ENCODE results near the gene FYN.
"Not testable (repeated sequence)": the region's sequence is repeated elsewhere in the genome, so short reads cannot be mapped to it uniquely, and the experiment has no call there.

Gene FYN

GRCh38 chr6:111873178-111874024 is at the start of gene FYN:
FYN (minus strand) TSS chr6:111873452; CDS start chr6:111720051, 153,401 bp downstream.
- H3K9me3 Mint-ChIP-seq (ENCODE audit: low read depth), result no peaks in the 10 kb centered on the region
- peak within 1 kb of the TSS; percentile 98 for H3K27ac Mint-ChIP-seq
- peaks cover 42% of the 10 kb centered on the region for H3K4me1 Mint-ChIP-seq (ENCODE audit: low read depth)
- peaks cover 21% of the 10 kb centered on the region for H3K36me3 Mint-ChIP-seq
- H3K4me3 Mint-ChIP-seq, result peak within 1 kb of the TSS; percentile 99
- H3K27me3 Mint-ChIP-seq, result no peaks in the 10 kb centered on the region

GRCh38 chr6:111922454-111923297 is 49.4 kb upstream of the FYN start:
- Mint-ChIP-seq H3K36me3 (no peaks in the 10 kb centered on the region), H3K9me3 (ENCODE audit: low read depth) (no peaks in the 10 kb centered on the region), H3K4me3 (no peak overlapping the region), H3K27me3 (no peaks in the 10 kb centered on the region), H3K4me1 (ENCODE audit: low read depth) (peaks cover 30% of the 10 kb centered on the region), H3K27ac (peak overlapping the region; percentile 58)

GRCh38 chr6:111921103-111921502 is 47.9 kb upstream of the FYN start:
- Mint-ChIP-seq H3K4me1 (ENCODE audit: low read depth) (peaks cover 30% of the 10 kb centered on the region), H3K36me3 (no peaks in the 10 kb centered on the region), H3K27ac (no peak overlapping the region), H3K9me3 (ENCODE audit: low read depth) (no peaks in the 10 kb centered on the region), H3K4me3 (no peak overlapping the region), H3K27me3 (no peaks in the 10 kb centered on the region)

GRCh38 chr6:111920578-111920977 is 47.3 kb upstream of the FYN start:
- H3K36me3 Mint-ChIP-seq, result no peaks in the 10 kb centered on the region
- H3K27me3 Mint-ChIP-seq, result no peaks in the 10 kb centered on the region
- H3K4me1 Mint-ChIP-seq (ENCODE audit: low read depth), result peaks cover 30% of the 10 kb centered on the region
- H3K4me3 Mint-ChIP-seq, result no peak overlapping the region
- H3K27ac Mint-ChIP-seq, result no peak overlapping the region
- H3K9me3 Mint-ChIP-seq (ENCODE audit: low read depth), result no peaks in the 10 kb centered on the region

GRCh38 chr6:111918825-111919224 is 45.6 kb upstream of the FYN start:
- Mint-ChIP-seq H3K27ac (no peak overlapping the region), H3K27me3 (no peaks in the 10 kb centered on the region), H3K36me3 (no peaks in the 10 kb centered on the region), H3K9me3 (ENCODE audit: low read depth) (no peaks in the 10 kb centered on the region), H3K4me1 (ENCODE audit: low read depth) (peaks cover 19% of the 10 kb centered on the region), H3K4me3 (no peak overlapping the region)

- Mint-ChIP-seq H3K27me3 (no peaks in the 10 kb centered on the region), H3K27ac (no peak overlapping the region), H3K4me1 (ENCODE audit: low read depth) (peaks cover 7% of the 10 kb centered on the region), H3K9me3 (ENCODE audit: low read depth) (no peaks in the 10 kb centered on the region), H3K36me3 (no peaks in the 10 kb centered on the region), H3K4me3 (no peak overlapping the region)
These were observed 43.5 kb upstream of the FYN start for GRCh38 chr6:111916747-111917146.

GRCh38 chr6:111914617-111915016 is 41.4 kb upstream of the FYN start:
- no peaks in the 10 kb centered on the region for H3K36me3 Mint-ChIP-seq
- no peaks in the 10 kb centered on the region for H3K9me3 Mint-ChIP-seq (ENCODE audit: low read depth)
- peaks cover 5% of the 10 kb centered on the region for H3K4me1 Mint-ChIP-seq (ENCODE audit: low read depth)
- no peak overlapping the region for H3K27ac Mint-ChIP-seq
- H3K4me3 Mint-ChIP-seq, result no peak overlapping the region
- no peaks in the 10 kb centered on the region for H3K27me3 Mint-ChIP-seq

GRCh38 chr6:111912904-111913303 is 39.7 kb upstream of the FYN start:
- no peak overlapping the region for H3K4me3 Mint-ChIP-seq
- H3K36me3 Mint-ChIP-seq, result no peaks in the 10 kb centered on the region
- H3K4me1 Mint-ChIP-seq (ENCODE audit: low read depth), result peaks cover 3% of the 10 kb centered on the region
- H3K27me3 Mint-ChIP-seq, result no peaks in the 10 kb centered on the region
- H3K9me3 Mint-ChIP-seq (ENCODE audit: low read depth), result no peaks in the 10 kb centered on the region
- H3K27ac Mint-ChIP-seq, result no peak overlapping the region

- Mint-ChIP-seq H3K4me1 (ENCODE audit: low read depth) (peaks cover 3% of the 10 kb centered on the region), H3K4me3 (no peak overlapping the region)
These were observed 38.2 kb upstream of the FYN start for GRCh38 chr6:111911428-111911827.

GRCh38 chr6:111909238-111909637 is 36.0 kb upstream of the FYN start:
- no peak overlapping the region for H3K27ac Mint-ChIP-seq
- H3K9me3 Mint-ChIP-seq (ENCODE audit: low read depth), result no peaks in the 10 kb centered on the region
- H3K4me1 Mint-ChIP-seq (ENCODE audit: low read depth), result peaks cover 3% of the 10 kb centered on the region
- H3K27me3 Mint-ChIP-seq, result no peaks in the 10 kb centered on the region
- H3K36me3 Mint-ChIP-seq, result no peaks in the 10 kb centered on the region
- no peak overlapping the region for H3K4me3 Mint-ChIP-seq

More at GRCh38 chr6:111911428-111911827, 38.2 kb upstream of the FYN start:
- no peak overlapping the region for H3K27ac Mint-ChIP-seq
- no peaks in the 10 kb centered on the region for H3K27me3 Mint-ChIP-seq
- H3K9me3 Mint-ChIP-seq (ENCODE audit: low read depth), result no peaks in the 10 kb centered on the region
- no peaks in the 10 kb centered on the region for H3K36me3 Mint-ChIP-seq

- not testable (repeated sequence) for H3K4me3 Mint-ChIP-seq; H3K4me1 Mint-ChIP-seq (ENCODE audit: low read depth); H3K36me3 Mint-ChIP-seq; H3K27ac Mint-ChIP-seq; H3K27me3 Mint-ChIP-seq; H3K9me3 Mint-ChIP-seq (ENCODE audit: low read depth)
These were observed 35.1 kb upstream of the FYN start for GRCh38 chr6:111908365-111908764.

GRCh38 chr6:111900735-111901134 is 27.5 kb upstream of the FYN start:
- Mint-ChIP-seq H3K4me3 (no peak overlapping the region), H3K27ac (no peak overlapping the region), H3K9me3 (ENCODE audit: low read depth) (no peaks in the 10 kb centered on the region), H3K4me1 (ENCODE audit: low read depth) (no peaks in the 10 kb centered on the region), H3K36me3 (no peaks in the 10 kb centered on the region), H3K27me3 (no peaks in the 10 kb centered on the region)

GRCh38 chr6:111899531-111899930 is 26.3 kb upstream of the FYN start:
- Mint-ChIP-seq H3K36me3 (no peaks in the 10 kb centered on the region), H3K9me3 (ENCODE audit: low read depth) (no peaks in the 10 kb centered on the region)

GRCh38 chr6:111898452-111898851 is 25.2 kb upstream of the FYN start:
- Mint-ChIP-seq H3K4me1 (ENCODE audit: low read depth) (no peaks in the 10 kb centered on the region), H3K36me3 (no peaks in the 10 kb centered on the region), H3K9me3 (ENCODE audit: low read depth) (no peaks in the 10 kb centered on the region), H3K27ac (no peak overlapping the region), H3K27me3 (no peaks in the 10 kb centered on the region), H3K4me3 (no peak overlapping the region)

More at GRCh38 chr6:111899531-111899930, 26.3 kb upstream of the FYN start:
- H3K4me3 Mint-ChIP-seq, result no peak overlapping the region
- no peaks in the 10 kb centered on the region for H3K27me3 Mint-ChIP-seq
- no peak overlapping the region for H3K27ac Mint-ChIP-seq
- no peaks in the 10 kb centered on the region for H3K4me1 Mint-ChIP-seq (ENCODE audit: low read depth)

- H3K9me3 Mint-ChIP-seq (ENCODE audit: low read depth), result no peaks in the 10 kb centered on the region
- no peak overlapping the region for H3K27ac Mint-ChIP-seq
- no peak overlapping the region for H3K4me3 Mint-ChIP-seq
- H3K27me3 Mint-ChIP-seq, result no peaks in the 10 kb centered on the region
- H3K36me3 Mint-ChIP-seq, result no peaks in the 10 kb centered on the region
- H3K4me1 Mint-ChIP-seq (ENCODE audit: low read depth), result no peaks in the 10 kb centered on the region
These were observed 21.7 kb upstream of the FYN start for GRCh38 chr6:111894951-111895350.
